Myocyte (in vitro differentiated cells): Measurements from ENCODE around the gene ADIPOR1. TPM values are rescaled to one million over a fixed set of nuclear protein-coding genes. Genes with fewer than 3 reads are reported as not detected.
A peak's percentile ranks its signal among the peaks of the same experiment; 100 is the strongest.
"Not testable (repeated sequence)": the region's sequence is repeated elsewhere in the genome, so short reads cannot be mapped to it uniquely, and the experiment has no call there.

ENCODE experiments used
- DNase-seq: peaks from one replicate; pipeline ENCODE4 v3.0.0-alpha.2; 2012; ENCODE audit warnings: low read depth
- total RNA-seq: library from RNA; depleted of rRNA; stranded (reverse); fragments of >200 nt; gene quantifications from 2 replicates; pipeline ENCODE4 v1.2.3, GENCODE V29; 2014

The ADIPOR1 gene
- total RNA-seq, 1 donor from 2014 or later = 166 TPM

GRCh38 chr1:202940561-202940960, 17.6 kb downstream of the ADIPOR1 start:
- no peak for DNase-seq

DNA sequence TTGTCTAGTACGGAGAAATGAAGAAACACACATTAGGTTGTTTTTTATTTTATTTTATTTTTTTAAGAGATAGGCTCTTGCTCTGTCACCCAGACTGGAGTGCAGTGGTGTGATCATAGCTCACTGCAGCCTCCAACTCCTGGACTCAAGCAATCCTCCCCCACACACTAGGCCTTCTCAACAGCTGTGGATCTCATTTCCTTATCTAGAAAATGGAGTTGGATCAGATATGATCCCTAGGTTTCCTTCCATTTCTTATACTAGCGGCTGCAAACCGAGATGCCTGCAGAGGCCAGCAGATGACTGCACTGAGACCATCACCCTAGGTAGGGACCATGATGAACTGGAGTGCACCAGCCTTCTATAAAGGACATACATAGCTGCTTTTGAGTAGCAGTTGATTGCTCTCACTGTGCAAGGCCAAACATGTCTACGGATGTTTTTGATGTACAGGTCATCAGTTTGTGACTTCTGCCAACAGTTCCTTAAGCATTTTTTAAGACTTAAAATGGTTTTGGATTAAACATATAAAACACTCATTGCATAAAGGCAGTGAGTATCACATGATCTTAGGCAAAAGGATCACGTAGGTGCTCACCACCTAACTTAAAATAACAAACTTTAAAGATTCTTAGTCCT, 19.7 kb downstream of the ADIPOR1 start:
- no peak for DNase-seq

DNA sequence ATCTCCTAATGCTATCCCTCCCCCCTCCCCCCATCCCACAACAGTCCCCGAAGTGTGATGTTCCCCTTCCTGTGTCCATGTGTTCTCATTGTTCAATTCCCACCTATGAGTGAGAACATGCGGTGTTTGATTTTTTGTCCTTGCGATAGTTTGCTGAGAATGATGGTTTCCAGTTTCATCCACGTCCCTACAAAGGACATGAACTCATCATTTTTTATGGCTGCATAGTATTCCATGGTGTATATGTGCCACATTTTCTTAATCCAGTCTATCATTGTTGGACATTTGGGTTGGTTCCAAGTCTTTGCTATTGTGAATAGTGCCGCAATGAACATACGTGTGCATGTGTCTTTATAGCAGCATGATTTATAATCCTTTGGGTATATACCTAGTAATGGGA, 21.7 kb downstream of the ADIPOR1 start:
- not testable (repeated sequence) for DNase-seq

GRCh38 chr1:202935844-202936243, 22.3 kb downstream of the ADIPOR1 start:
- no peak for DNase-seq

GRCh38 chr1:202934755-202935154, 23.4 kb downstream of the ADIPOR1 start:
- DNase-seq = no peak

DNA sequence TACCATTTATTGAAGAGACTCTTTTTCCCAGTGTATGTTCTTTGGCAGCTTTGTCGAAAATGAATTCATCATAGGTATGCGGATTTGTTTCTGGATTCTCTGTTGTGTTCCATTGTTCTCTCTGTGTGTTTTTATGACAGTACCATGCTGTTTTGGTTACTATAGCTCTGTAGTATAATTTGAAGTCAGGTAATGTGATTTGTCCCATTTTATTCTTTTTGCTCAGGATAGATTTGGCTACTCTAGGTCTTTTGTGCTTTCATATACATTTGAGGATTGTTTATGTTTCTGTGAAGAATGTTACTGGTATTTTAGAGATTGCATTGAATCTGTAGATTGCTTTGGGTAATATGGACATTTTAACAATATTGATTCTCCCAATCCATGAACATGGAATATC, 25.6 kb downstream of the ADIPOR1 start:
- DNase-seq = no peak

- peak; percentile 97 for DNase-seq
Measured at GRCh38 chr1:202926581-202927491, 31.3 kb downstream of the ADIPOR1 start, which contains the start of gene KLHL12. KLHL12 (minus strand) TSS chr1:202927234; CDS start chr1:202925162, 2,072 bp downstream.

DNA sequence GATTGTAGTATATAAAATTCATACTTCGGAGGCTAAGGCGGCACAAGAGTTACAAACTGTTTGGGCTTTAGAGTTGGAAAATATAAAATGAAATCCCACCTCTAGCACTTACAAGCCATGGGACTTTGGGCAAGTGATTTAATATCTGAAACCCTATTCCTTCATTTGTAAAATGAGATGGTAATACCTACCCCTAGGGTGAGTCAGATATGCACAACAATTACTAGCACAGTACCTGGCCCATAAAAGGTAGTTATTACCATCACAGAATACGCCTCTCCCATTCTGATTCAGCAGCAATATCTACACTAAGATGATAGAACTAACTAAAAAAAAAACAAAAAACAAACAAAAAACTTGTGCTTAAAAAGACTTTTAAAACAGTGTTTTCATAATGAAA, 34.6 kb downstream of the ADIPOR1 start:
- DNase-seq = no peak

DNA sequence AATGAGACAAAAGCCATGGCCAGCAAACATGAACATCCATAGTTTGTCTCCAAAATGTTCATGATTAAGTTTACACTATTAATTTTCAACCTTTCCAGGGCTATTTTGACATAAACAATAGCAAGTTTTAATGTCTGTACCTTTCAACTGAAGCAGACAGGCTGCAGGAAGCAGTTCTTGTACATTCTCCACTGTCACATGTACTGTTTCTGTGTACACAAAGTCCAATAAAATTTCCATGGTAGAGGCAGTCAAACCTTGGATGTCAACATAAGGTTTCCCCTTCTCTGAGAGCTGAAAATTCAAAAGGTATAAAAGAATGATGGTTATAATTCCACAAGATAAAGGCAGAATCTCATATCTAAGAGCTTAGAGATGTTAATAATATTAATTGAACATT, 38.5 kb downstream of the ADIPOR1 start:
- no peak for DNase-seq

- no peak for DNase-seq
Measured at GRCh38 chr1:202915146-202915545, 43.0 kb downstream of the ADIPOR1 start.

DNA sequence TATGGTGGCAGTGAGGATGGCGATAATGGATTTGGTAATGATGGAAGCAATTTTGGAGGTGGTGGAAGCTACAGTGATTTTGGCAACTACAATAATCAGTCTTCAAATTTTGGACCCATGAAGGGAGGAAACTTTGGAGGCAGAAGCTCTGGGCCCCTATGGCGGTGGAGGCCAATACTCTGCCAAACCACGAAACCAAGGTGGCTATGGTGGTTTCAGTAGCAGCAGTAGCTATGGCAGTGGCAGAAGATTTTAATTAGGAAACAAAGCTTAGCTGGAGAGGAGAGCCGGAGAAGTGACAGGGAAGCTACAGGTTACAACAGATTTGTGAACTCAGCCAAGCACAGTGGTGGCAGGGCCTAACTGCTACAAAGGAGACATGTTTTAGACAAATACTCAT, 45.6 kb downstream of the ADIPOR1 start:
- peak; percentile 20 for DNase-seq

DNA sequence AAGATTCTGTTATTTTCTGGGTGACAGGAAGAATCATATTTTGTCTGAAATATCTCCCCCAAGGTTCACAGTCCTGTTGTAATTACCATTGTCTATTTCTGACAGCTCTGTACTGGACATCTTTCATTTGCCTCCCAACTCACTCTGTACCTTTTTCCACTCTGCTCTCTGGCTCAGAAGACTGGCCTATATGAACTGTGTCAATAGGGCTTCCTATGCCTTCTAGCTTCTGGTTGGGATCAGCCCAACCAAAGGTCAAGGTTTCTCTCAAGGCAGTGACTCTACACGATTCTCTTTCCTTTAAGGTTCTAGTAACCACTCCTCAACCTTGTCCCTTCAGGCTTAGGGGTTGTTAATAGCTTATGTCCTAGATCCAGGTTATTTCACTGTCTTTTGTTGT, 48.6 kb downstream of the ADIPOR1 start:
- no peak for DNase-seq

- DNase-seq = no peak
Measured at GRCh38 chr1:202908998-202909397, 49.1 kb downstream of the ADIPOR1 start.

DNA sequence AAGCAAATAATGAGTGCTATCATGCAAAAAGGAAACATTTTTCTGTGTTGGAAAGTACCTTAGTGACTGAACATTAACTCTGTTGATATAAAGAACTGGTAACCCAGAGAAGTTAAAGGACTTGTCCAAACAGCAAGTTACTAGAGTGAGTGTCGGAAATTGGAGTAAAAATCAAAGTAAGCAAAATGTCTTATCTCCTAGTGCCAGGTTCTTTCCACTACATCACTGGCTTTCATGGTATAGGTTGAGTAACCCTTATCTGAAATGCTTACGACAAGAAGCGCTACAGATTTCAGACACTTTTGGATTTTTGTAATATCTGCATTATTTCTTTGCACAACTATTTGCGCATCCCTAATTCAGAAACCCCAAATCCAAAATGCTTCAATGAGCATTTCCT, 52.8 kb downstream of the ADIPOR1 start:
- DNase-seq = no peak

DNA sequence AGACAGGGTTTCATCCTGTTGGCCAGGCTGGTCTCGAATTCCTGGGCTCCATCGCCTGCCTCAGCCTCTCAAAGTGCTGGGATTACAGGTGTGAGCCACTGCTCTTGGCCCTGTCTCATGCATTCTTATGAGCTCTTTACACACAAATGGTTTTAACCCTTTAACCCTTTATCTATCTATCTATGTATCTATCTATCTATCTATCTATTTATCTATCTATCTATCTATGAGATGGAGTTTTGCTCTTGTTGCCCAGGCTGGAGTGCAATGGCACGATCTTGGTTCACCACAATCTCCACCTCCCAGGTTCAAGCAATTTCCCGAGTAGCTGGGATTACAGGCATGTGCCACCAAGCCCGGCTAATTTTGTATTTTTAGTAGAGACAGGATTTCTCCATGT, 54.3 kb downstream of the ADIPOR1 start:
- DNase-seq = not testable (repeated sequence)

DNA sequence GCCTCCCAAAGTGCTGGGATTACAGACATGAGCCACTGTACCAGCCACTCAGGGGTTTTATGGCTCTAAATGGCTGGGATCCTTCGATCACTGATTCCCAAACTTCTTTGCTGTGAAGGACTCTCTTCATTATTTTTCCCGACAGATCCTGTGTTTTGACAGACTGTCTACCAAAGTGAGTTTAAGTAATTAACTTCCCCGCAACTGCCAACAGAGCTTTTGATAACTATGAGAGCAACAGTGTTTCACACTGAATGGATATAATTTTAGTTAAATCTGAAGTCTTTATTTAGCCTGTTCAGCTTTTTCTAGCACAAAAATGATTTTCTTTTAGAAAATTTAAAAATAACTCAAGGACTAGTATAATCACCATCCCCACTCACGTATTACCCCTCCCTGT, 56.6 kb downstream of the ADIPOR1 start:
- DNase-seq = no peak

DNA sequence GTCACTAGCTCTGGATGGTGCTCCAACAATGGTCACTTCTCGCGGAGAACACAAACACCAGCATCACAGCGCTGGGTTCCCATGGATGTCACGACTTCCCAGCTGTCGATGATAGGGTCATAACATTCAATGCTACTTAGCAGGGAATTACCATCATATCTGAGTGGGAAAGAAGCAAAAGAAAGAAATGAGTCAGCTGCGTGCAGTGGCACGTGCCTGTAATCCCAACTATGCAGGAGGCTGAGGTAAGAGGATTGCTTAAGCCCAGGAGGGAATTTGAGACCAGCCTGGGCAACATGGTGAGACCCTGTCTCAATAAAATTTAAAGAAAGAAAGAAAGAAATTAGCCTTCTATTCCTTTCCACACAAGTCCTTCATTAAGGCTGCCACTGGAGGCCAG, 65.6 kb downstream of the ADIPOR1 start:
- DNase-seq = no peak

Other genes with a start within 250 kb of the ADIPOR1 start
- not detected in 2 replicates for gene SYT2, start 247.9 kb downstream of the ADIPOR1 start, total RNA-seq
- 47.3 and 53.0 TPM in 2 replicates for gene KDM5B, start 149.9 kb downstream of the ADIPOR1 start, total RNA-seq
- 0.78 and 0.99 TPM in 2 replicates for gene PCAT6, start 147.4 kb downstream of the ADIPOR1 start, total RNA-seq
- gene RABIF, start 69.2 kb downstream of the ADIPOR1 start, total RNA-seq = 5.6 and 7.5 TPM in 2 replicates
- gene KLHL12, start 31.1 kb downstream of the ADIPOR1 start, total RNA-seq = 42.8 and 51.9 TPM in 2 replicates
- 784 and 884 TPM in 2 replicates for gene CYB5R1, start 8.9 kb upstream of the ADIPOR1 start, total RNA-seq
- 90.5 and 108 TPM in 2 replicates for gene TMEM183A, start 49.1 kb upstream of the ADIPOR1 start, total RNA-seq
- gene PPFIA4, start 68.2 kb upstream of the ADIPOR1 start, total RNA-seq = 122 and 180 TPM in 2 replicates
- 882 and 1,586 TPM in 2 replicates for gene MYOG, start 127.7 kb upstream of the ADIPOR1 start, total RNA-seq
- 27.4 and 42.0 TPM in 2 replicates for gene ADORA1, start 169.4 kb upstream of the ADIPOR1 start, total RNA-seq
- gene MYBPH, start 217.5 kb upstream of the ADIPOR1 start, total RNA-seq = 1,679 and 2,440 TPM in 2 replicates
- 0.37 and 1.2 TPM in 2 replicates for gene CHI3L1, start 228.4 kb upstream of the ADIPOR1 start, total RNA-seq